ENCODE results near the gene TMEM205. TPM values are rescaled to one million over a fixed set of nuclear protein-coding genes. Genes with fewer than 3 reads are reported as not detected.

TMEM205 gene
- total and polyA plus RNA-seq, 2 of the 8 experiments (the other 6 are each of a cell fraction or from before 2014, with no cell fraction given), result 73.5 to 423 TPM

GRCh38 chr19:11373885-11374432 is 27.9 kb upstream of the TMEM205 start:
- H2BK5ac ChIP-seq (ENCODE audit: low read depth, low read length), result no peak overlapping the region
- no peaks in the 10 kb centered on the region for H3K9me3 ChIP-seq (ENCODE audit: insufficient read depth in 2 of 2, low read depth in 1 of 2, low read length in 1 of 2)
- H3K27me3 ChIP-seq (replicated peaks in 1 of 4; ENCODE audit: control insufficient read depth in 3 of 4, extremely low read depth in 1 of 4, insufficient read depth in 3 of 4, low read length in 3 of 4), result no peaks in the 10 kb centered on the region
- H3K18ac ChIP-seq (ENCODE audit: extremely low read depth, low read length), result no peak overlapping the region
- no peak for TF ChIP-seq SP2 (IDR thresholded peaks at IDR 0.05; ENCODE audit: low read length)
- peak; percentile 100 for TF ChIP-seq KDM1A (IDR thresholded peaks at IDR 0.05; ENCODE audit: borderline replicate concordance, low read length)
- no peak for TF ChIP-seq RNF2 (IDR thresholded peaks at IDR 0.05; ENCODE audit: borderline replicate concordance, low read depth, low read length, missing control alignments, poor library complexity, severe bottlenecking)
- TF ChIP-seq RXRA (IDR thresholded peaks at IDR 0.05; ENCODE audit: insufficient read depth, low read depth, low read length), result no peak
- no peak for TF ChIP-seq JUN (IDR thresholded peaks at IDR 0.05; ENCODE audit: low read depth, low read length)
- no peak for TF ChIP-seq CEBPB (IDR thresholded peaks at IDR 0.05; ENCODE audit: low read depth, low read length)
- no peak for TF ChIP-seq CBX5 (IDR thresholded peaks at IDR 0.05; ENCODE audit: low read depth, low read length)
- peak in 1 of 2 experiments; percentile 100; a peak in 2 of 4 replicates for TF ChIP-seq HDAC2 (IDR thresholded peaks at IDR 0.05; ENCODE audit: borderline replicate concordance in 1 of 2, low read depth in 2 of 2, low read length in 2 of 2)
- FAIRE-seq (no peak), DNase-seq (ENCODE audit: low read depth in 1 of 2, low spot score in 2 of 2) (no peak)
- no peak overlapping the region for H3K56ac ChIP-seq (replicated peaks; ENCODE audit: insufficient read length, low read depth, low read length)
- H4K91ac ChIP-seq (replicated peaks; ENCODE audit: insufficient read length, low read length), result no peak overlapping the region
- H3K4me2 ChIP-seq (ENCODE audit: insufficient read depth in 1 of 2, low read depth in 2 of 2, low read length in 2 of 2), result peak overlapping the region; percentile 74 to 79
- no peak overlapping the region for H3K23ac ChIP-seq (ENCODE audit: insufficient read length)
- no peak overlapping the region for H2BK120ac ChIP-seq (replicated peaks; ENCODE audit: low read depth, low read length)
- peaks cover 0 to 4% of the 10 kb centered on the region in 2 experiments for H4K20me1 ChIP-seq (replicated peaks in 1 of 2; ENCODE audit: control insufficient read depth in 1 of 2, insufficient read depth in 2 of 2, low read length in 2 of 2)
- H2AFZ ChIP-seq (ENCODE audit: low read length), result no peak overlapping the region
- POLR2A ChIA-PET (ENCODE audit: partially characterized antibody), result interaction anchor here (0.9 to 5.2 kb wide), 20 partner anchors 8 to 140 kb away, joined by 3 to 34 read pairs (median 8); partner anchors contain the start of genes CCDC159, EPOR, ODAD3 and PRKCSH
- CTCF ChIA-PET (ENCODE audit: partially characterized antibody), result interaction anchor here (0.6 to 16.8 kb wide), 7 partner anchors 9 to 1511 kb away, joined by 3 to 192 read pairs (median 16); partner anchors contain the start of genes EPOR, ODAD3, PRKCSH and TSPAN16
- peaks cover 7% of the 10 kb centered on the region for H3K23me2 ChIP-seq (ENCODE audit: low read depth, low read length)
- H2AK5ac ChIP-seq (ENCODE audit: low read depth, low read length), result peak overlapping the region; percentile 45; the same call in 1 of the 2 replicates
- no peak overlapping the region for H4K5ac ChIP-seq (ENCODE audit: insufficient read length, low read depth, low read length)
- H4K8ac ChIP-seq (ENCODE audit: extremely low read depth, insufficient read depth, low read length), result no peak overlapping the region
- no peak overlapping the region for H2BK20ac ChIP-seq (ENCODE audit: low read length)
- H2BK12ac ChIP-seq (ENCODE audit: low read depth, low read length), result no peak overlapping the region; the same call in 1 of the 2 replicates
- 87% methylated on average over 11 of the region's 11 CpGs; no CpG with 5 or more reads in 1 of the 2 experiments for WGBS, 2 experiments (ENCODE audit: extremely low coverage in 1 of 2, insufficient coverage in 1 of 2, insufficient read length in 1 of 2, insufficient replicate concordance in 2 of 2, low coverage in 1 of 2, low lambda C conversion rate in 2 of 2, missing lambda C conversion rate in 1 of 2)
- H3K4me3 ChIP-seq (ENCODE audit: extremely low read depth in 1 of 4, insufficient read depth in 2 of 4, low read depth in 3 of 4, low read length in 4 of 4), result peak overlapping the region; percentile 67 to 90 (median 71); a peak in 7 of 8 replicates
- no peak overlapping the region for H2BK15ac ChIP-seq (ENCODE audit: low read length)
- peaks cover 0 to 10% (median 8%) of the 10 kb centered on the region in 4 experiments; a peak in 6 of 7 replicates for H3K4me1 ChIP-seq (replicated peaks in 1 of 4; ENCODE audit: control insufficient read depth in 3 of 4, insufficient read depth in 4 of 4, low read length in 3 of 4)
- H3K79me2 ChIP-seq (ENCODE audit: control insufficient read depth in 1 of 2, insufficient read depth in 2 of 2, low read length in 2 of 2), result no peaks in the 10 kb centered on the region
- no peak overlapping the region for H3K4ac ChIP-seq (replicated peaks; ENCODE audit: insufficient read length, low read depth, low read length)
- H3K36me3 ChIP-seq (ENCODE audit: control insufficient read depth in 2 of 4, insufficient read depth in 4 of 4, low read length in 3 of 4), result no peaks in the 10 kb centered on the region
- H3K27ac ChIP-seq (ENCODE audit: low read depth, low read length), result no peak overlapping the region
- no peaks in the 10 kb centered on the region; the same call in 1 of the 2 replicates for H3K79me1 ChIP-seq (ENCODE audit: low read depth, low read length)
- H3K14ac ChIP-seq (ENCODE audit: insufficient read length), result no peak overlapping the region
- no peak overlapping the region; a peak in 1 of 7 replicates for H3K9ac ChIP-seq (replicated peaks in 1 of 4; ENCODE audit: extremely low read depth in 1 of 4, low read depth in 3 of 4, low read length in 3 of 4)
